ENCODE data around the gene TCF3.
A peak's percentile ranks its signal among the peaks of the same experiment; 100 is the strongest.

DNA sequence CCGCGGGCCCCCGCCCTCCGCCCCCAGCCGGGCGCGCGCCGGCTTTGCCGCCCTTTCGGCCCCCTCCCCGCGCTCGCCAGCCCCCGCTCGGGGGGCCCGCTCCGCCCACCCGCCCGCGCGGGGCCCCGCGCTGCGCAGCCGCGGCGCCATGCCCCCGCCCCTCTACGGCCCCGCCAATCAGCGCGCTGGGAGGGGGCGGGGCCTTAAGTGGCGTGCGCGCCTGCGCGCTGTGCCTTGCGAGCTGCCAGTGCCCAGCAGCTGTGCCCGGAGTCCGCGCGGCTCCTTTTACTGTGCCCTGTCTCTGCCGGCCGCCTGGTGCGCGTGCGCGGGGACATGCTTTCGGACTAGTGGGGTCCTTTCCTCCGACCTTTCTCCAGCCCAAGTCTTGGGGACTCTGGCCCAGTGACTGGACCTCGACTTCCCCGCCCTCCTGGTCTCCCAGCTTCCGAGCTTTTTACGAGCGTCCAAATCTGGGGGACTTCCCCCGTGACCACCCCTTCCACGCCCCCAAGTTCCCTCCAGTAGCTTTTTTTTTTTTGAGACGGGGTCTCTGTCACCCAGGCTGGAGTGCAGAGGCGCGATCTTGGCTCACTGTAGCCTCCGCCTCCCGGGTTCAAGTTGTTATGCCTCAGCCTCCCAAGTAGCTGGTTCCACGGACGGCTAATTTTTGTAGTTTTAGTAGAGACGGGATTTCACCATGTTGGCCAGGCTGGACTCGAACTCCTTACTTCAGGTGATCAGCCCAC lies 59.5 kb downstream of the TCF3 start, which contains the start of gene MBD3:
- TF ChIP-seq, protein P1, sequence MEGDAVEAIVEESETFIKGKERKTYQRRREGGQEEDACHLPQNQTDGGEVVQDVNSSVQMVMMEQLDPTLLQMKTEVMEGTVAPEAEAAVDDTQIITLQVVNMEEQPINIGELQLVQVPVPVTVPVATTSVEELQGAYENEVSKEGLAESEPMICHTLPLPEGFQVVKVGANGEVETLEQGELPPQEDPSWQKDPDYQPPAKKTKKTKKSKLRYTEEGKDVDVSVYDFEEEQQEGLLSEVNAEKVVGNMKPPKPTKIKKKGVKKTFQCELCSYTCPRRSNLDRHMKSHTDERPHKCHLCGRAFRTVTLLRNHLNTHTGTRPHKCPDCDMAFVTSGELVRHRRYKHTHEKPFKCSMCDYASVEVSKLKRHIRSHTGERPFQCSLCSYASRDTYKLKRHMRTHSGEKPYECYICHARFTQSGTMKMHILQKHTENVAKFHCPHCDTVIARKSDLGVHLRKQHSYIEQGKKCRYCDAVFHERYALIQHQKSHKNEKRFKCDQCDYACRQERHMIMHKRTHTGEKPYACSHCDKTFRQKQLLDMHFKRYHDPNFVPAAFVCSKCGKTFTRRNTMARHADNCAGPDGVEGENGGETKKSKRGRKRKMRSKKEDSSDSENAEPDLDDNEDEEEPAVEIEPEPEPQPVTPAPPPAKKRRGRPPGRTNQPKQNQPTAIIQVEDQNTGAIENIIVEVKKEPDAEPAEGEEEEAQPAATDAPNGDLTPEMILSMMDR (IDR thresholded peaks at IDR 0.05; ENCODE audit: poor library complexity, severe bottlenecking) = no peak
- TF ChIP-seq EZH2 (IDR thresholded peaks at IDR 0.05; ENCODE audit: borderline replicate concordance, insufficient read depth, low read length, poor library complexity, severe bottlenecking) (no peak), POLR2AphosphoS5 (IDR thresholded peaks at IDR 0.05) (peak; percentile 66), EP300 (conservative IDR thresholded peaks at IDR 0.05; ENCODE audit: poor library complexity, severe bottlenecking) (no peak), SMC3 (conservative IDR thresholded peaks at IDR 0.05; ENCODE audit: poor library complexity) (no peak), RAD21 (conservative IDR thresholded peaks at IDR 0.05) (no peak), MXI1 (conservative IDR thresholded peaks at IDR 0.05; ENCODE audit: poor library complexity, severe bottlenecking) (no peak)
